ENCODE measurements around the gene ADCYAP1R1. TPM values are rescaled to one million over a fixed set of nuclear protein-coding genes. Genes with fewer than 3 reads are reported as not detected.

ADCYAP1R1 gene
- polyA plus RNA-seq, 1 donor from 2014 or later = 8.6 TPM

DNA sequence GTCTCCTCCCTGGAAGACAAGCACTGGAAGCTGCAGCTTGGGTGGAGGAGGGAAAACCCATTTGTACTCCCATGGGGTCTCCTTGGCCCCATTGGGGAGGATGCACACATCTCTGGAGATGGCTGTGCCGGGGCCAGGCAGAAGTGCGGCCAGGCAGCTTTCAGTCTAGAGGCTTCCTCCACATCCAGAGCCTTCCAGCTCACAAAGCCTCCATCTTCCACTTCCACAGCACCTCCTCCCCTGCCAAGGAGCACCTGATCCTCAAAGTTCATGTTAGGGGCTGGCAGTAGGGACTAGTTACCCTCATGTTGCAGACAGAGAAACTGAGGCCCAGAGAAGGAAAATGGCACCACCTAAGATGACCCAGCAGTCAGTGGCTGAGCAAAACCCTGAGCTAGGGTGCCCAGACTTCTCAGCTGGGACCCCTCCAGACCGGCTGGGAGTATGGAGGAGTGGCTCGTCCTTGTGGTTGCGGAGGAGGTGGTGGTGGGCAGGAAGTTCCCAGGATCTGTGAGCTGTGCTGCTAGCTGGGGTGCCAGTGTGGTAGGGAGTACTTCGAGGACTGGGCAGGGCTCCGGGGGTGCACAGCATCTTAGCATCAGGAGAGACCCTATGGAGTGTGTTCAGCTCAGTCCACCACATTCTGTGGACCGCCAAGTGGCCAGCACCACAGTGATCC, 44.2 kb downstream of the ADCYAP1R1 start (continued):
- no peak for TF ChIP-seq TAF1 (IDR thresholded peaks at IDR 0.05; ENCODE audit: low read depth)
- TF ChIP-seq, protein P1, sequence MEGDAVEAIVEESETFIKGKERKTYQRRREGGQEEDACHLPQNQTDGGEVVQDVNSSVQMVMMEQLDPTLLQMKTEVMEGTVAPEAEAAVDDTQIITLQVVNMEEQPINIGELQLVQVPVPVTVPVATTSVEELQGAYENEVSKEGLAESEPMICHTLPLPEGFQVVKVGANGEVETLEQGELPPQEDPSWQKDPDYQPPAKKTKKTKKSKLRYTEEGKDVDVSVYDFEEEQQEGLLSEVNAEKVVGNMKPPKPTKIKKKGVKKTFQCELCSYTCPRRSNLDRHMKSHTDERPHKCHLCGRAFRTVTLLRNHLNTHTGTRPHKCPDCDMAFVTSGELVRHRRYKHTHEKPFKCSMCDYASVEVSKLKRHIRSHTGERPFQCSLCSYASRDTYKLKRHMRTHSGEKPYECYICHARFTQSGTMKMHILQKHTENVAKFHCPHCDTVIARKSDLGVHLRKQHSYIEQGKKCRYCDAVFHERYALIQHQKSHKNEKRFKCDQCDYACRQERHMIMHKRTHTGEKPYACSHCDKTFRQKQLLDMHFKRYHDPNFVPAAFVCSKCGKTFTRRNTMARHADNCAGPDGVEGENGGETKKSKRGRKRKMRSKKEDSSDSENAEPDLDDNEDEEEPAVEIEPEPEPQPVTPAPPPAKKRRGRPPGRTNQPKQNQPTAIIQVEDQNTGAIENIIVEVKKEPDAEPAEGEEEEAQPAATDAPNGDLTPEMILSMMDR (IDR thresholded peaks at IDR 0.05; ENCODE audit: poor library complexity, severe bottlenecking) = no peak

DNA sequence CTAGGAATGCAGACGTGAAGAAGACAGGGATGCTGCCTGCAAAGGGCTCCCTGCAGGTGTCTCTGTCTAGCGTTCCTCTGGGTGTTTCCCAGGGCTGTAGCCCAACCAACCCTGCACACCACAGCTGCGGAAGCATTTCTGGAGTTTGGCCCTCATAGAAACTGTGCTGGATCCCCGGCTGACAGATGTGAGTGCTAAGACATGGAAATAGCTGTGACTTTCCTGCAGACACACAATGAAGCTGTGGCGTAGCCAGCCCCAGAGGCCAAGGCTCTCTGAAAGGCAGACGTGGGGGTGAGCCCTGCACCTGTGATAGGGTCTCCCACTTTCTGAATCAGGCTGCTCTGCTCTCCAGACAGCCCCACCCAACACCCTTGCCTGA, 44.8 kb downstream of the ADCYAP1R1 start:
- H3K27ac ChIP-seq (ENCODE audit: low read length) = no peak overlapping the region

More for the DNA sequence above, 44.8 kb downstream of the ADCYAP1R1 start:
- Histone ChIP-seq H3K9me3 (ENCODE audit: low read length) (no peaks in the 10 kb centered on the region), H3K9me2 (ENCODE audit: insufficient read depth, low read length) (no peaks in the 10 kb centered on the region), H3F3A (ENCODE audit: insufficient read depth, low read length, poor library complexity, severe bottlenecking) (no peaks in the 10 kb centered on the region), H3K9ac (ENCODE audit: low read length) (no peak overlapping the region), H3K36me3 (ENCODE audit: insufficient read depth, low read length) (no peaks in the 10 kb centered on the region), H2AFZ (ENCODE audit: low read depth, low read length) (no peak overlapping the region), H4K20me1 (ENCODE audit: insufficient read depth) (no peaks in the 10 kb centered on the region), H3K27me3 (ENCODE audit: insufficient read depth, low read depth, low read length) (no peaks in the 10 kb centered on the region), H3K4me2 (ENCODE audit: low read length) (no peak overlapping the region), H3K79me2 (replicated peaks; ENCODE audit: insufficient read depth, low read length) (no peaks in the 10 kb centered on the region), H3K4me3 (ENCODE audit: low read length) (no peak overlapping the region)
- TF ChIP-seq EP300 (conservative IDR thresholded peaks at IDR 0.05; ENCODE audit: poor library complexity, severe bottlenecking) = no peak
- TF ChIP-seq, protein P1 (IDR thresholded peaks at IDR 0.05; ENCODE audit: poor library complexity, severe bottlenecking) = no peak
- no peak for TF ChIP-seq RAD21 (conservative IDR thresholded peaks at IDR 0.05)
- no peak for TF ChIP-seq SMC3 (conservative IDR thresholded peaks at IDR 0.05; ENCODE audit: poor library complexity)
- TF ChIP-seq MXI1 (conservative IDR thresholded peaks at IDR 0.05; ENCODE audit: poor library complexity, severe bottlenecking) = no peak
- TF ChIP-seq POLR2AphosphoS5 (IDR thresholded peaks at IDR 0.05) = no peak
- TF ChIP-seq, protein P2, sequence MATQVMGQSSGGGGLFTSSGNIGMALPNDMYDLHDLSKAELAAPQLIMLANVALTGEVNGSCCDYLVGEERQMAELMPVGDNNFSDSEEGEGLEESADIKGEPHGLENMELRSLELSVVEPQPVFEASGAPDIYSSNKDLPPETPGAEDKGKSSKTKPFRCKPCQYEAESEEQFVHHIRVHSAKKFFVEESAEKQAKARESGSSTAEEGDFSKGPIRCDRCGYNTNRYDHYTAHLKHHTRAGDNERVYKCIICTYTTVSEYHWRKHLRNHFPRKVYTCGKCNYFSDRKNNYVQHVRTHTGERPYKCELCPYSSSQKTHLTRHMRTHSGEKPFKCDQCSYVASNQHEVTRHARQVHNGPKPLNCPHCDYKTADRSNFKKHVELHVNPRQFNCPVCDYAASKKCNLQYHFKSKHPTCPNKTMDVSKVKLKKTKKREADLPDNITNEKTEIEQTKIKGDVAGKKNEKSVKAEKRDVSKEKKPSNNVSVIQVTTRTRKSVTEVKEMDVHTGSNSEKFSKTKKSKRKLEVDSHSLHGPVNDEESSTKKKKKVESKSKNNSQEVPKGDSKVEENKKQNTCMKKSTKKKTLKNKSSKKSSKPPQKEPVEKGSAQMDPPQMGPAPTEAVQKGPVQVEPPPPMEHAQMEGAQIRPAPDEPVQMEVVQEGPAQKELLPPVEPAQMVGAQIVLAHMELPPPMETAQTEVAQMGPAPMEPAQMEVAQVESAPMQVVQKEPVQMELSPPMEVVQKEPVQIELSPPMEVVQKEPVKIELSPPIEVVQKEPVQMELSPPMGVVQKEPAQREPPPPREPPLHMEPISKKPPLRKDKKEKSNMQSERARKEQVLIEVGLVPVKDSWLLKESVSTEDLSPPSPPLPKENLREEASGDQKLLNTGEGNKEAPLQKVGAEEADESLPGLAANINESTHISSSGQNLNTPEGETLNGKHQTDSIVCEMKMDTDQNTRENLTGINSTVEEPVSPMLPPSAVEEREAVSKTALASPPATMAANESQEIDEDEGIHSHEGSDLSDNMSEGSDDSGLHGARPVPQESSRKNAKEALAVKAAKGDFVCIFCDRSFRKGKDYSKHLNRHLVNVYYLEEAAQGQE (IDR thresholded peaks at IDR 0.05; ENCODE audit: borderline replicate concordance) = no peak
- no peak for TF ChIP-seq TAF1 (IDR thresholded peaks at IDR 0.05; ENCODE audit: low read depth)
- TF ChIP-seq EZH2 (IDR thresholded peaks at IDR 0.05; ENCODE audit: borderline replicate concordance, insufficient read depth, low read length, poor library complexity, severe bottlenecking) = no peak

All from neural cell (in vitro differentiated cells).